ENCODE measurements around the gene DELE1. TPM values are rescaled to one million over a fixed set of nuclear protein-coding genes. Genes with fewer than 3 reads are reported as not detected.

Gene DELE1
- total and polyA plus RNA-seq, 4 donors = 23.2 to 49.0 (median 40.3) TPM

DNA sequence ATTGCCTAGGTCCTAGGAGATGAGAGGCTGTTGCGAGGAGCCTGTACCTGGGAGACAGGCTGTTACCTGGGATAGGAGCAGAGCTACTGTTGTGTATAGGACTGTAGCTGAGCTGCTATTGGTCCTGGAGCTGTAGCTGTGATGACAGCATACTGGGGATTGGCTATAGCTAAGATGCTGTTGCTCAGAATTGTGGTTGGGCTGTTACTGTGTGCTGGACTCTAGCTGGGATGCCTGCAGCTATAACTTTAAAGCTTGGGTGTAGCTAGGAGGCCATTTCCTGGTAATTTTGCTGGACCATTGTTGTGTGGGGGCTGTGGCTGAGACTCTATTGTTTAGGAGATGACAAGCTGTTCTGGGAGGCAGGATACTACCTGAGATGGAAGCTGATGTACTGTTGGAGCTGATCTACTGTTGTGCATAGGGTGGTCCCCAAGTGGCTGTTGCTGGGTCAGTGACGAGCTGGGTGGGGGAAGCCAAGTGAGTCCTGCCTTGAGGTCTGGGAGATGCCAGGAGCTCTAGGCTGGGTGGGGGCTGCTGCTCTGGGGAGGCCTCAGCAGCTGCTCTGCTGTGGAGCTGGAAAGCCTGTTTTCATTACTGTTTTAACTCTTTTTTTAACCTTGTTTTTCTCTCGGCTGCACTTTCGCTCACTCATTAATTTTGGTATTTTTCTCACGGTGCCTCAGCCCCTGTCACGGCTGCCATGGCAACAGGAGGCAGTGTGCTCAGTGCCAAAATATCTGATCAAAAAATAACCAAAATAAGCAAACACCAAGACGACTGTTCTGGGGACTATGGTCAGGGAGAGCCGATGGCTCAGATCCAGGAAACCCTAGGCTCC is 42.5 kb upstream of the DELE1 start:
- Histone ChIP-seq H3K4me1 (ENCODE audit: control insufficient read depth in 4 of 4, insufficient read depth in 4 of 4, low read length in 3 of 4) (peaks cover 5 to 22% (median 15%) of the 10 kb centered on the region in 4 donors), H3K36me3 (ENCODE audit: control insufficient read depth in 4 of 4, insufficient read depth in 3 of 4, low read depth in 1 of 4, low read length in 3 of 4) (no peaks in the 10 kb centered on the region), H3K27me3 (ENCODE audit: control insufficient read depth in 4 of 4, insufficient read depth in 4 of 4, low read length in 3 of 4) (peaks cover 0 to 16% (median 10%) of the 10 kb centered on the region in 4 donors), H3K9me3 (ENCODE audit: control insufficient read depth in 4 of 4, low read length in 3 of 4) (no peaks in the 10 kb centered on the region), H3K27ac (ENCODE audit: low read depth in 1 of 2, low read length in 2 of 2) (no peak overlapping the region), H3K4me3 (ENCODE audit: low read depth in 1 of 3, low read length in 3 of 3) (no peak overlapping the region), H3K9ac (ENCODE audit: low read depth in 1 of 2, low read length in 2 of 2) (no peak overlapping the region)
- WGBS = 57% methylated on average over 8 of the region's 8 CpGs
- TF ChIP-seq FOXA2 (IDR thresholded peaks at IDR 0.05) = no peak
- TF ChIP-seq YY1 (IDR thresholded peaks at IDR 0.05) = no peak
- TF ChIP-seq, protein P1, sequence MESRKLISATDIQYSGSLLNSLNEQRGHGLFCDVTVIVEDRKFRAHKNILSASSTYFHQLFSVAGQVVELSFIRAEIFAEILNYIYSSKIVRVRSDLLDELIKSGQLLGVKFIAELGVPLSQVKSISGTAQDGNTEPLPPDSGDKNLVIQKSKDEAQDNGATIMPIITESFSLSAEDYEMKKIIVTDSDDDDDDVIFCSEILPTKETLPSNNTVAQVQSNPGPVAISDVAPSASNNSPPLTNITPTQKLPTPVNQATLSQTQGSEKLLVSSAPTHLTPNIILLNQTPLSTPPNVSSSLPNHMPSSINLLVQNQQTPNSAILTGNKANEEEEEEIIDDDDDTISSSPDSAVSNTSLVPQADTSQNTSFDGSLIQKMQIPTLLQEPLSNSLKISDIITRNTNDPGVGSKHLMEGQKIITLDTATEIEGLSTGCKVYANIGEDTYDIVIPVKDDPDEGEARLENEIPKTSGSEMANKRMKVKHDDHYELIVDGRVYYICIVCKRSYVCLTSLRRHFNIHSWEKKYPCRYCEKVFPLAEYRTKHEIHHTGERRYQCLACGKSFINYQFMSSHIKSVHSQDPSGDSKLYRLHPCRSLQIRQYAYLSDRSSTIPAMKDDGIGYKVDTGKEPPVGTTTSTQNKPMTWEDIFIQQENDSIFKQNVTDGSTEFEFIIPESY (IDR thresholded peaks at IDR 0.05) = no peak
- TF ChIP-seq, protein P2, sequence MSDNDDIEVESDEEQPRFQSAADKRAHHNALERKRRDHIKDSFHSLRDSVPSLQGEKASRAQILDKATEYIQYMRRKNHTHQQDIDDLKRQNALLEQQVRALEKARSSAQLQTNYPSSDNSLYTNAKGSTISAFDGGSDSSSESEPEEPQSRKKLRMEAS (IDR thresholded peaks at IDR 0.05) = no peak
- TF ChIP-seq, protein P3, sequence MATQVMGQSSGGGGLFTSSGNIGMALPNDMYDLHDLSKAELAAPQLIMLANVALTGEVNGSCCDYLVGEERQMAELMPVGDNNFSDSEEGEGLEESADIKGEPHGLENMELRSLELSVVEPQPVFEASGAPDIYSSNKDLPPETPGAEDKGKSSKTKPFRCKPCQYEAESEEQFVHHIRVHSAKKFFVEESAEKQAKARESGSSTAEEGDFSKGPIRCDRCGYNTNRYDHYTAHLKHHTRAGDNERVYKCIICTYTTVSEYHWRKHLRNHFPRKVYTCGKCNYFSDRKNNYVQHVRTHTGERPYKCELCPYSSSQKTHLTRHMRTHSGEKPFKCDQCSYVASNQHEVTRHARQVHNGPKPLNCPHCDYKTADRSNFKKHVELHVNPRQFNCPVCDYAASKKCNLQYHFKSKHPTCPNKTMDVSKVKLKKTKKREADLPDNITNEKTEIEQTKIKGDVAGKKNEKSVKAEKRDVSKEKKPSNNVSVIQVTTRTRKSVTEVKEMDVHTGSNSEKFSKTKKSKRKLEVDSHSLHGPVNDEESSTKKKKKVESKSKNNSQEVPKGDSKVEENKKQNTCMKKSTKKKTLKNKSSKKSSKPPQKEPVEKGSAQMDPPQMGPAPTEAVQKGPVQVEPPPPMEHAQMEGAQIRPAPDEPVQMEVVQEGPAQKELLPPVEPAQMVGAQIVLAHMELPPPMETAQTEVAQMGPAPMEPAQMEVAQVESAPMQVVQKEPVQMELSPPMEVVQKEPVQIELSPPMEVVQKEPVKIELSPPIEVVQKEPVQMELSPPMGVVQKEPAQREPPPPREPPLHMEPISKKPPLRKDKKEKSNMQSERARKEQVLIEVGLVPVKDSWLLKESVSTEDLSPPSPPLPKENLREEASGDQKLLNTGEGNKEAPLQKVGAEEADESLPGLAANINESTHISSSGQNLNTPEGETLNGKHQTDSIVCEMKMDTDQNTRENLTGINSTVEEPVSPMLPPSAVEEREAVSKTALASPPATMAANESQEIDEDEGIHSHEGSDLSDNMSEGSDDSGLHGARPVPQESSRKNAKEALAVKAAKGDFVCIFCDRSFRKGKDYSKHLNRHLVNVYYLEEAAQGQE (IDR thresholded peaks at IDR 0.05) = no peak
- TF ChIP-seq HNF4A (conservative IDR thresholded peaks at IDR 0.05) = no peak
- no peak for TF ChIP-seq TAF1 (conservative IDR thresholded peaks at IDR 0.05)
- DNase-seq (ENCODE audit: low spot score) = no peak

DNA sequence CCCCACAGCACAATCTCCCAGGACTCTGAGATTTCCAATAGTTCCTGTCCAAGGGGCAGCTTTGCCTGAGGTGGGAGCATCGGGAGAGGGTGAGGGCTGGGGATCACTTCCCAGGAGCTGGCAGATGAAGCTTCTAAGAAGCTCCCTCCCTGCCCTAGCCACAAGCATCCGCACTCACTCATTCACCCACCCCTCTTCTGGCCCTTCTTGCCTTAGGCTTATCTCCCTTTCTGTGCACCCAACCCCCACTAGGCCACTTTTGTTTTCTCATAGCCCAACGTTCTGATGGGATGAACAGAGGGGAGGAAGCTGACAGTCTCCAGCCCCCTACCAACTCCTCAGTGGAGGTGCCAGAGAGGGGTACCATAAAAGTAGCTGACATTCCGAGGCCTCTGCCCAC is 41.8 kb upstream of the DELE1 start:
- no peak overlapping the region for H3K9ac ChIP-seq (ENCODE audit: low read depth in 1 of 2, low read length in 2 of 2)
- no peaks in the 10 kb centered on the region for H3K9me3 ChIP-seq (ENCODE audit: control insufficient read depth in 4 of 4, low read length in 3 of 4)
- 38% methylated on average over 4 of the region's 4 CpGs for WGBS
- peaks cover 0 to 16% (median 10%) of the 10 kb centered on the region in 4 donors for H3K27me3 ChIP-seq (ENCODE audit: control insufficient read depth in 4 of 4, insufficient read depth in 4 of 4, low read length in 3 of 4)
- DNase-seq (ENCODE audit: low spot score) = no peak
- H3K4me1 ChIP-seq (ENCODE audit: control insufficient read depth in 4 of 4, insufficient read depth in 4 of 4, low read length in 3 of 4) = peaks cover 5 to 19% (median 13%) of the 10 kb centered on the region in 4 donors
- no peak overlapping the region for H3K27ac ChIP-seq (ENCODE audit: low read depth in 1 of 2, low read length in 2 of 2)
- no peaks in the 10 kb centered on the region for H3K36me3 ChIP-seq (ENCODE audit: control insufficient read depth in 4 of 4, insufficient read depth in 3 of 4, low read depth in 1 of 4, low read length in 3 of 4)
- no peak overlapping the region for H3K4me3 ChIP-seq (ENCODE audit: low read depth in 1 of 3, low read length in 3 of 3)
- TF ChIP-seq HNF4A (conservative IDR thresholded peaks at IDR 0.05) (no peak), RAD21 (IDR thresholded peaks at IDR 0.05) (no peak), EGR1 (IDR thresholded peaks at IDR 0.05; ENCODE audit: low read depth in 2 of 2) (no peak), JUND (IDR thresholded peaks at IDR 0.05) (no peak)
- TF ChIP-seq, protein P4, sequence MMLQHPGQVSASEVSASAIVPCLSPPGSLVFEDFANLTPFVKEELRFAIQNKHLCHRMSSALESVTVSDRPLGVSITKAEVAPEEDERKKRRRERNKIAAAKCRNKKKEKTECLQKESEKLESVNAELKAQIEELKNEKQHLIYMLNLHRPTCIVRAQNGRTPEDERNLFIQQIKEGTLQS (IDR thresholded peaks at IDR 0.05) = no peak
- TF ChIP-seq, protein P5, sequence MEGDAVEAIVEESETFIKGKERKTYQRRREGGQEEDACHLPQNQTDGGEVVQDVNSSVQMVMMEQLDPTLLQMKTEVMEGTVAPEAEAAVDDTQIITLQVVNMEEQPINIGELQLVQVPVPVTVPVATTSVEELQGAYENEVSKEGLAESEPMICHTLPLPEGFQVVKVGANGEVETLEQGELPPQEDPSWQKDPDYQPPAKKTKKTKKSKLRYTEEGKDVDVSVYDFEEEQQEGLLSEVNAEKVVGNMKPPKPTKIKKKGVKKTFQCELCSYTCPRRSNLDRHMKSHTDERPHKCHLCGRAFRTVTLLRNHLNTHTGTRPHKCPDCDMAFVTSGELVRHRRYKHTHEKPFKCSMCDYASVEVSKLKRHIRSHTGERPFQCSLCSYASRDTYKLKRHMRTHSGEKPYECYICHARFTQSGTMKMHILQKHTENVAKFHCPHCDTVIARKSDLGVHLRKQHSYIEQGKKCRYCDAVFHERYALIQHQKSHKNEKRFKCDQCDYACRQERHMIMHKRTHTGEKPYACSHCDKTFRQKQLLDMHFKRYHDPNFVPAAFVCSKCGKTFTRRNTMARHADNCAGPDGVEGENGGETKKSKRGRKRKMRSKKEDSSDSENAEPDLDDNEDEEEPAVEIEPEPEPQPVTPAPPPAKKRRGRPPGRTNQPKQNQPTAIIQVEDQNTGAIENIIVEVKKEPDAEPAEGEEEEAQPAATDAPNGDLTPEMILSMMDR (IDR thresholded peaks at IDR 0.05; ENCODE audit: low read depth, low read length, missing input control) = no peak

Data from liver (tissue), 9 donors.